WTC11 (cell line): ENCODE data around the gene CXXC1. TPM values are rescaled to one million over a fixed set of nuclear protein-coding genes. Genes with fewer than 3 reads are reported as not detected.

Experiments
- ATAC-seq: fragments of 200-7000 bp; cut with Tn5 transposase; 2 replicates; pipeline ENCODE4 v1.10.0; 2021; ENCODE audit warnings: mild to moderate bottlenecking, moderate library complexity
- CTCF ChIA-PET: fragments of 300-600 bp; sonication (Branson Sonifier 250); formaldehyde crosslinking; loops from one replicate; lab custom pipeline; 2021; ENCODE audit warnings: antibody characterized with exemption; lab: Charles Lee
- POLR2A ChIA-PET: fragments of 350-600 bp; sonication (Branson Sonifier 250); formaldehyde crosslinking; loops from one replicate; lab custom pipeline; 2021; ENCODE audit warnings: antibody characterized with exemption; lab: Charles Lee
- DNase-seq: peaks from one replicate; pipeline ENCODE4 v3.0.0; 2021; ENCODE audit warnings: low spot score
- H3K27ac Mint-ChIP-seq: 2 replicates; pipeline ENCODE4 v1.8.0; 2021; ENCODE audit warnings: mixed read lengths
- H3K27me3 Mint-ChIP-seq: 2 replicates; pipeline ENCODE4 v1.8.0; 2021; ENCODE audit warnings: low read depth, mild to moderate bottlenecking, moderate library complexity, mixed read lengths
- H3K36me3 Mint-ChIP-seq: 2 replicates; pipeline ENCODE4 v1.8.0; 2021; ENCODE audit warnings: mixed read lengths
- H3K4me1 Mint-ChIP-seq: 2 replicates; pipeline ENCODE4 v1.8.0; 2022; ENCODE audit warnings: mixed read lengths
- H3K4me3 Mint-ChIP-seq: 2 replicates; pipeline ENCODE4 v1.8.0; 2021; ENCODE audit warnings: mild to moderate bottlenecking, moderate library complexity, mixed read lengths
- H3K9me3 Mint-ChIP-seq: 2 replicates; pipeline ENCODE4 v1.8.0; 2021; ENCODE audit warnings: mixed read lengths
- GRHL2 ChIP-seq: fragments of 250-450 bp; sonication (Bioruptor Pico); IDR thresholded peaks from 2 replicates; pipeline ENCODE4 v1.8.0; 2022; ENCODE audit warnings: mild to moderate bottlenecking, moderate library complexity; ENCODE audit not compliant: insufficient replicate concordance, severe bottlenecking
- IRF2 ChIP-seq: sonication (generic); formaldehyde crosslinking; IDR thresholded peaks from 2 replicates; pipeline ENCODE4 v1.8.0; 2022; ENCODE audit warnings: low read depth, missing genetic modification reagents, borderline replicate concordance
- NFE2L1 ChIP-seq: sonication (generic); formaldehyde crosslinking; IDR thresholded peaks from 2 replicates; pipeline ENCODE4 v1.8.1; 2023; ENCODE audit warnings: missing genetic modification reagents
- PRRX2 ChIP-seq: fragments of 250-450 bp; sonication (Bioruptor Pico); IDR thresholded peaks from 2 replicates; pipeline ENCODE4 v1.8.0; 2021; ENCODE audit warnings: mild to moderate bottlenecking
- RELA ChIP-seq: sonication (generic); formaldehyde crosslinking; IDR thresholded peaks from 2 replicates; pipeline ENCODE4 v1.8.1; 2022; ENCODE audit warnings: missing genetic modification reagents, mild to moderate bottlenecking, borderline replicate concordance
- ZBTB21 ChIP-seq: sonication (generic); formaldehyde crosslinking; IDR thresholded peaks from 2 replicates; pipeline ENCODE4 v1.8.1; 2023; ENCODE audit warnings: mild to moderate bottlenecking, missing genetic modification reagents, borderline replicate concordance
- ZNF138 ChIP-seq: sonication (generic); formaldehyde crosslinking; conservative IDR thresholded peaks from 2 replicates; pipeline ENCODE4 v1.8.1; 2022; ENCODE audit warnings: mild to moderate bottlenecking, moderate library complexity, missing genetic modification reagents
- ZNF232 ChIP-seq: sonication (generic); formaldehyde crosslinking; IDR thresholded peaks from 2 replicates; pipeline ENCODE4 v1.8.0; 2022; ENCODE audit warnings: mild to moderate bottlenecking, missing genetic modification reagents
- ZNF317 ChIP-seq: sonication (generic); formaldehyde crosslinking; IDR thresholded peaks from 2 replicates; pipeline ENCODE4 v1.8.1; 2023; ENCODE audit warnings: low read depth, mild to moderate bottlenecking, moderate library complexity, missing genetic modification reagents, borderline replicate concordance
- ZNF396 ChIP-seq: fragments of 250-450 bp; sonication (Bioruptor Pico); IDR thresholded peaks from 2 replicates; pipeline ENCODE4 v1.8.0; 2021; ENCODE audit warnings: mild to moderate bottlenecking, moderate library complexity, borderline replicate concordance
- total RNA-seq: library from RNA; stranded (reverse); gene quantifications from 3 replicates; pipeline ENCODE4 v1.2.3, GENCODE V29; 2021
- TF ChIP-seq, protein P1 (sequence below): sonication (generic); formaldehyde crosslinking; conservative IDR thresholded peaks from 2 replicates; pipeline ENCODE4 v1.8.1; 2023; ENCODE audit warnings: mild to moderate bottlenecking, low read depth, missing genetic modification reagents, moderate library complexity
- TF ChIP-seq, protein P2 (sequence below): sonication (generic); formaldehyde crosslinking; IDR thresholded peaks from 2 replicates; pipeline ENCODE4 v1.8.1; 2022; ENCODE audit warnings: mild to moderate bottlenecking, moderate library complexity, missing genetic modification reagents
- TF ChIP-seq, protein P3 (sequence below): fragments of 250-450 bp; sonication (Bioruptor Pico); IDR thresholded peaks from 2 replicates; pipeline ENCODE4 v1.9.0; 2021; ENCODE audit warnings: mild to moderate bottlenecking
- TF ChIP-seq, protein P4 (sequence below): sonication (generic); formaldehyde crosslinking; IDR thresholded peaks from 2 replicates; pipeline ENCODE4 v1.8.1; 2022; ENCODE audit warnings: low read depth, missing genetic modification reagents, borderline replicate concordance
- TF ChIP-seq, protein P5 (sequence below): fragments of 250-450 bp; sonication (Bioruptor Pico); IDR thresholded peaks from 2 replicates; pipeline ENCODE4 v2.1.2; 2022; ENCODE audit warnings: mild to moderate bottlenecking, moderate library complexity
- TF ChIP-seq, protein P6 (sequence below): sonication (generic); formaldehyde crosslinking; IDR thresholded peaks from 2 replicates; pipeline ENCODE4 v1.8.1; 2022; ENCODE audit warnings: mild to moderate bottlenecking, missing genetic modification reagents, moderate library complexity, borderline replicate concordance
- TF ChIP-seq, protein P7 (sequence below): sonication (generic); formaldehyde crosslinking; IDR thresholded peaks from 2 replicates; pipeline ENCODE4 v1.8.1; 2023; ENCODE audit warnings: mild to moderate bottlenecking, missing genetic modification reagents

The CXXC1 gene
- total RNA-seq, 1 experiment from 2014 or later: 94.5 TPM

DNA sequence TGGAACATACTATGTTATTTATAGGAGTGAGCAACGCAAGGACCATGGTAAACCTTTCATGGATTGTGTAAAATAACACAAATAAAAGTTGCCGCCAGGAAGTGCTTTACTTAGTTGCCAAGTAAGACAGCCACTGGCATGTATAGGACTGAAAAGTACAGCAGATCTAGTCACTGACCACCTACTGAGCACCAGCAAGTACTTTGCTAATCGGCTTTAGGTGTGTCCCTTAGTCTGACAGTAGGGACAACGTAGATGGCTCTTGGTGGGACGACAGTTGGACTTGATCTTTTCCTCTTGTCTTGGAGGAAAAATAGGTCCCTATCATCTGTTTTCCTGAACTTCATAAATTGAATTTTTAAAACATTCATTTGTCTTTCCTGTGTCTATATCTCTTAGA, 13.6 kb upstream of the CXXC1 start:
- no peak overlapping the region for H3K4me3 Mint-ChIP-seq
- no peaks in the 10 kb centered on the region for H3K36me3 Mint-ChIP-seq
- no peak for ATAC-seq
- DNase-seq: no peak
- H3K4me1 Mint-ChIP-seq: 0 out of 2 replicates have a peak, but pooled peaks cover 6% of the 10 kb centered on the region
- H3K9me3 Mint-ChIP-seq: peaks cover 5% of the 10 kb centered on the region
- ChIA-PET CTCF (no interaction called here), POLR2A (no interaction called here)
- peaks cover 72% of the 10 kb centered on the region for H3K27me3 Mint-ChIP-seq
- H3K27ac Mint-ChIP-seq: no peak overlapping the region
- no peak for TF ChIP-seq GRHL2 (CRISPR knock-in tag)
- TF ChIP-seq, protein P1, sequence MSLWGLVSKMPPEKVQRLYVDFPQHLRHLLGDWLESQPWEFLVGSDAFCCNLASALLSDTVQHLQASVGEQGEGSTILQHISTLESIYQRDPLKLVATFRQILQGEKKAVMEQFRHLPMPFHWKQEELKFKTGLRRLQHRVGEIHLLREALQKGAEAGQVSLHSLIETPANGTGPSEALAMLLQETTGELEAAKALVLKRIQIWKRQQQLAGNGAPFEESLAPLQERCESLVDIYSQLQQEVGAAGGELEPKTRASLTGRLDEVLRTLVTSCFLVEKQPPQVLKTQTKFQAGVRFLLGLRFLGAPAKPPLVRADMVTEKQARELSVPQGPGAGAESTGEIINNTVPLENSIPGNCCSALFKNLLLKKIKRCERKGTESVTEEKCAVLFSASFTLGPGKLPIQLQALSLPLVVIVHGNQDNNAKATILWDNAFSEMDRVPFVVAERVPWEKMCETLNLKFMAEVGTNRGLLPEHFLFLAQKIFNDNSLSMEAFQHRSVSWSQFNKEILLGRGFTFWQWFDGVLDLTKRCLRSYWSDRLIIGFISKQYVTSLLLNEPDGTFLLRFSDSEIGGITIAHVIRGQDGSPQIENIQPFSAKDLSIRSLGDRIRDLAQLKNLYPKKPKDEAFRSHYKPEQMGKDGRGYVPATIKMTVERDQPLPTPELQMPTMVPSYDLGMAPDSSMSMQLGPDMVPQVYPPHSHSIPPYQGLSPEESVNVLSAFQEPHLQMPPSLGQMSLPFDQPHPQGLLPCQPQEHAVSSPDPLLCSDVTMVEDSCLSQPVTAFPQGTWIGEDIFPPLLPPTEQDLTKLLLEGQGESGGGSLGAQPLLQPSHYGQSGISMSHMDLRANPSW (CRISPR knock-in tag): no peak
- no peak for TF ChIP-seq RELA (CRISPR knock-in tag)
- TF ChIP-seq, protein P2, sequence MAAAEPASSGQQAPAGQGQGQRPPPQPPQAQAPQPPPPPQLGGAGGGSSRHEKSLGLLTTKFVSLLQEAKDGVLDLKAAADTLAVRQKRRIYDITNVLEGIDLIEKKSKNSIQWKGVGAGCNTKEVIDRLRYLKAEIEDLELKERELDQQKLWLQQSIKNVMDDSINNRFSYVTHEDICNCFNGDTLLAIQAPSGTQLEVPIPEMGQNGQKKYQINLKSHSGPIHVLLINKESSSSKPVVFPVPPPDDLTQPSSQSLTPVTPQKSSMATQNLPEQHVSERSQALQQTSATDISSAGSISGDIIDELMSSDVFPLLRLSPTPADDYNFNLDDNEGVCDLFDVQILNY (CRISPR knock-in tag): no peak
- no peak for TF ChIP-seq ZNF396 (CRISPR knock-in tag)
- TF ChIP-seq ZNF138 (CRISPR knock-in tag): no peak
- TF ChIP-seq, protein P3, sequence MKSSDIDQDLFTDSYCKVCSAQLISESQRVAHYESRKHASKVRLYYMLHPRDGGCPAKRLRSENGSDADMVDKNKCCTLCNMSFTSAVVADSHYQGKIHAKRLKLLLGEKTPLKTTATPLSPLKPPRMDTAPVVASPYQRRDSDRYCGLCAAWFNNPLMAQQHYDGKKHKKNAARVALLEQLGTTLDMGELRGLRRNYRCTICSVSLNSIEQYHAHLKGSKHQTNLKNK: no peak
- TF ChIP-seq, protein P4, sequence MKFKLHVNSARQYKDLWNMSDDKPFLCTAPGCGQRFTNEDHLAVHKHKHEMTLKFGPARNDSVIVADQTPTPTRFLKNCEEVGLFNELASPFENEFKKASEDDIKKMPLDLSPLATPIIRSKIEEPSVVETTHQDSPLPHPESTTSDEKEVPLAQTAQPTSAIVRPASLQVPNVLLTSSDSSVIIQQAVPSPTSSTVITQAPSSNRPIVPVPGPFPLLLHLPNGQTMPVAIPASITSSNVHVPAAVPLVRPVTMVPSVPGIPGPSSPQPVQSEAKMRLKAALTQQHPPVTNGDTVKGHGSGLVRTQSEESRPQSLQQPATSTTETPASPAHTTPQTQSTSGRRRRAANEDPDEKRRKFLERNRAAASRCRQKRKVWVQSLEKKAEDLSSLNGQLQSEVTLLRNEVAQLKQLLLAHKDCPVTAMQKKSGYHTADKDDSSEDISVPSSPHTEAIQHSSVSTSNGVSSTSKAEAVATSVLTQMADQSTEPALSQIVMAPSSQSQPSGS (CRISPR knock-in tag): no peak
- TF ChIP-seq ZBTB21: no peak
- no peak for TF ChIP-seq IRF2 (CRISPR knock-in tag)
- TF ChIP-seq, protein P5, sequence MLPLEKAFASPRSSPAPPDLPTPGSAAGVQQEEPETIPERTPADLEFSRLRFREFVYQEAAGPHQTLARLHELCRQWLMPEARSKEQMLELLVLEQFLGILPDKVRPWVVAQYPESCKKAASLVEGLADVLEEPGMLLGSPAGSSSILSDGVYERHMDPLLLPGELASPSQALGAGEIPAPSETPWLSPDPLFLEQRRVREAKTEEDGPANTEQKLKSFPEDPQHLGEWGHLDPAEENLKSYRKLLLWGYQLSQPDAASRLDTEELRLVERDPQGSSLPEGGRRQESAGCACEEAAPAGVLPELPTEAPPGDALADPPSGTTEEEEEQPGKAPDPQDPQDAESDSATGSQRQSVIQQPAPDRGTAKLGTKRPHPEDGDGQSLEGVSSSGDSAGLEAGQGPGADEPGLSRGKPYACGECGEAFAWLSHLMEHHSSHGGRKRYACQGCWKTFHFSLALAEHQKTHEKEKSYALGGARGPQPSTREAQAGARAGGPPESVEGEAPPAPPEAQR (CRISPR knock-in tag): no peak
- TF ChIP-seq NFE2L1: no peak
- TF ChIP-seq ZNF232 (CRISPR knock-in tag): no peak
- TF ChIP-seq, protein P6, sequence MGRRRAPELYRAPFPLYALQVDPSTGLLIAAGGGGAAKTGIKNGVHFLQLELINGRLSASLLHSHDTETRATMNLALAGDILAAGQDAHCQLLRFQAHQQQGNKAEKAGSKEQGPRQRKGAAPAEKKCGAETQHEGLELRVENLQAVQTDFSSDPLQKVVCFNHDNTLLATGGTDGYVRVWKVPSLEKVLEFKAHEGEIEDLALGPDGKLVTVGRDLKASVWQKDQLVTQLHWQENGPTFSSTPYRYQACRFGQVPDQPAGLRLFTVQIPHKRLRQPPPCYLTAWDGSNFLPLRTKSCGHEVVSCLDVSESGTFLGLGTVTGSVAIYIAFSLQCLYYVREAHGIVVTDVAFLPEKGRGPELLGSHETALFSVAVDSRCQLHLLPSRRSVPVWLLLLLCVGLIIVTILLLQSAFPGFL (CRISPR knock-in tag): no peak
- TF ChIP-seq PRRX2 (CRISPR knock-in tag): no peak
- no peak for TF ChIP-seq ZNF317
- TF ChIP-seq, protein P7, sequence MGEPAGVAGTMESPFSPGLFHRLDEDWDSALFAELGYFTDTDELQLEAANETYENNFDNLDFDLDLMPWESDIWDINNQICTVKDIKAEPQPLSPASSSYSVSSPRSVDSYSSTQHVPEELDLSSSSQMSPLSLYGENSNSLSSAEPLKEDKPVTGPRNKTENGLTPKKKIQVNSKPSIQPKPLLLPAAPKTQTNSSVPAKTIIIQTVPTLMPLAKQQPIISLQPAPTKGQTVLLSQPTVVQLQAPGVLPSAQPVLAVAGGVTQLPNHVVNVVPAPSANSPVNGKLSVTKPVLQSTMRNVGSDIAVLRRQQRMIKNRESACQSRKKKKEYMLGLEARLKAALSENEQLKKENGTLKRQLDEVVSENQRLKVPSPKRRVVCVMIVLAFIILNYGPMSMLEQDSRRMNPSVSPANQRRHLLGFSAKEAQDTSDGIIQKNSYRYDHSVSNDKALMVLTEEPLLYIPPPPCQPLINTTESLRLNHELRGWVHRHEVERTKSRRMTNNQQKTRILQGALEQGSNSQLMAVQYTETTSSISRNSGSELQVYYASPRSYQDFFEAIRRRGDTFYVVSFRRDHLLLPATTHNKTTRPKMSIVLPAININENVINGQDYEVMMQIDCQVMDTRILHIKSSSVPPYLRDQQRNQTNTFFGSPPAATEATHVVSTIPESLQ: no peak
